Keratinocyte (primary cell): Measurements from ENCODE around the gene MAST2.

Experiments used
- EZH2 ChIP-seq: IDR thresholded peaks from one replicate; pipeline ENCODE4 v1.6.1; 2012; ENCODE audit warnings: inconsistent platforms, mild to moderate bottlenecking, low read length, moderate library complexity
- TF ChIP-seq, protein P1 (sequence below), 3 experiments: IDR thresholded peaks in 1 of 3; conservative IDR thresholded peaks in 1 of 3; optimal IDR thresholded peaks in 1 of 3; 2 replicates in 2 of 3; 3 replicates in 1 of 3; pipeline versions ENCODE3 to v1.5.1; 2011; ENCODE audit warnings: low read length in 3 of 3, mild to moderate bottlenecking in 3 of 3, moderate library complexity in 2 of 3, control low read depth in 1 of 3, inconsistent platforms in 1 of 3; ENCODE audit not compliant: insufficient read depth in 2 of 3; ENCODE audit errors: extremely low read depth in 1 of 3

DNA sequence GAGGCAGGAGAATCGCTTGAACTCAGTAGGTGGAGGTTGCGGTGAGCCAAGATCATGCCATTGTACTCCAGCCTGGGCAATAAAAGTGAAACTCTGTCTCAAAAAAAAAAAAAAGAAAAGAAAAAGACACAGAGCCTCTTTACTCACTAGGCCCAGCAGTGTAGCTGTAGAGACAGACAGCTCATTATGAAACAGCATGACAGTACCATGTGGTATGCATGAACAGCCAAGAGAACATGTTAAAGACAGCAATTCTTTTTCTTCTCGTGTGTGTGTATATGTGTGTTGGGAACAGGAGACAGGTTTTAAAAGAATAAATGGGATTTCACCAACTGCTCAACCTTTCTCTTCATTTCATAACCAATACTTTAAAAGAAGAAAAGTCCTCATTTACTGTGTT is 210.2 kb downstream of the MAST2 start:
- TF ChIP-seq, protein P1, sequence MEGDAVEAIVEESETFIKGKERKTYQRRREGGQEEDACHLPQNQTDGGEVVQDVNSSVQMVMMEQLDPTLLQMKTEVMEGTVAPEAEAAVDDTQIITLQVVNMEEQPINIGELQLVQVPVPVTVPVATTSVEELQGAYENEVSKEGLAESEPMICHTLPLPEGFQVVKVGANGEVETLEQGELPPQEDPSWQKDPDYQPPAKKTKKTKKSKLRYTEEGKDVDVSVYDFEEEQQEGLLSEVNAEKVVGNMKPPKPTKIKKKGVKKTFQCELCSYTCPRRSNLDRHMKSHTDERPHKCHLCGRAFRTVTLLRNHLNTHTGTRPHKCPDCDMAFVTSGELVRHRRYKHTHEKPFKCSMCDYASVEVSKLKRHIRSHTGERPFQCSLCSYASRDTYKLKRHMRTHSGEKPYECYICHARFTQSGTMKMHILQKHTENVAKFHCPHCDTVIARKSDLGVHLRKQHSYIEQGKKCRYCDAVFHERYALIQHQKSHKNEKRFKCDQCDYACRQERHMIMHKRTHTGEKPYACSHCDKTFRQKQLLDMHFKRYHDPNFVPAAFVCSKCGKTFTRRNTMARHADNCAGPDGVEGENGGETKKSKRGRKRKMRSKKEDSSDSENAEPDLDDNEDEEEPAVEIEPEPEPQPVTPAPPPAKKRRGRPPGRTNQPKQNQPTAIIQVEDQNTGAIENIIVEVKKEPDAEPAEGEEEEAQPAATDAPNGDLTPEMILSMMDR (optimal IDR thresholded peaks at IDR 0.05 in 1 of 3, IDR thresholded peaks at IDR 0.05 in 1 of 3, conservative IDR thresholded peaks at IDR 0.05 in 1 of 3; ENCODE audit: extremely low read depth in 1 of 3, insufficient read depth in 2 of 3, low read length in 3 of 3): no peak
- TF ChIP-seq EZH2: no peak
